ENCODE measurements around the gene ST6GALNAC3. TPM values are rescaled to one million over a fixed set of nuclear protein-coding genes. Genes with fewer than 3 reads are reported as not detected.
A peak's percentile ranks its signal among the peaks of the same experiment; 100 is the strongest.
"Not testable (repeated sequence)": the region's sequence is repeated elsewhere in the genome, so short reads cannot be mapped to it uniquely, and the experiment has no call there.

ST6GALNAC3 gene
- total RNA-seq, 1 experiment from 2014 or later: 1.9 TPM

GRCh38 chr1:76627498-76627897 is 553.0 kb downstream of the ST6GALNAC3 start:
- no peak for DNase-seq (ENCODE audit: low spot score)

GRCh38 chr1:76627901-76628300 is 553.4 kb downstream of the ST6GALNAC3 start:
- DNase-seq (ENCODE audit: low spot score): no peak

- DNase-seq (ENCODE audit: low spot score): no peak
Observed at GRCh38 chr1:76632136-76632535, 557.6 kb downstream of the ST6GALNAC3 start.

GRCh38 chr1:76635784-76636183 is 561.2 kb downstream of the ST6GALNAC3 start:
- DNase-seq (ENCODE audit: low spot score): no peak

- DNase-seq (ENCODE audit: low spot score): no peak
Observed at GRCh38 chr1:76639181-76639580, 564.6 kb downstream of the ST6GALNAC3 start.

GRCh38 chr1:76640092-76640491 is 565.5 kb downstream of the ST6GALNAC3 start:
- peak; percentile 15 for DNase-seq (ENCODE audit: low spot score)

- no peak for DNase-seq (ENCODE audit: low spot score)
Observed at GRCh38 chr1:76640723-76641122, 566.2 kb downstream of the ST6GALNAC3 start.

GRCh38 chr1:76644139-76644538 is 569.6 kb downstream of the ST6GALNAC3 start:
- no peak for DNase-seq (ENCODE audit: low spot score)

GRCh38 chr1:76652860-76653259 is 578.3 kb downstream of the ST6GALNAC3 start:
- DNase-seq (ENCODE audit: low spot score): not testable (repeated sequence)

GRCh38 chr1:76657623-76658022 is 583.1 kb downstream of the ST6GALNAC3 start:
- no peak for DNase-seq (ENCODE audit: low spot score)

- DNase-seq (ENCODE audit: low spot score): peak; percentile 2
Observed at GRCh38 chr1:76659171-76659940, 584.8 kb downstream of the ST6GALNAC3 start.

- no peak for DNase-seq (ENCODE audit: low spot score)
Observed at GRCh38 chr1:76661531-76661930, 587.0 kb downstream of the ST6GALNAC3 start.

- no peak for DNase-seq (ENCODE audit: low spot score)
Observed at GRCh38 chr1:76666499-76666898, 592.0 kb downstream of the ST6GALNAC3 start.

GRCh38 chr1:76668046-76668445 is 593.5 kb downstream of the ST6GALNAC3 start:
- no peak for DNase-seq (ENCODE audit: low spot score)

- DNase-seq (ENCODE audit: low spot score): no peak
Observed at GRCh38 chr1:76669131-76669530, 594.6 kb downstream of the ST6GALNAC3 start.

GRCh38 chr1:76669624-76670315 is 595.2 kb downstream of the ST6GALNAC3 start:
- DNase-seq (ENCODE audit: low spot score): no peak

GRCh38 chr1:76674689-76675210 is 600.2 kb downstream of the ST6GALNAC3 start:
- DNase-seq (ENCODE audit: low spot score): no peak

- DNase-seq (ENCODE audit: low spot score): no peak
Observed at GRCh38 chr1:76677416-76678405, 603.2 kb downstream of the ST6GALNAC3 start.

GRCh38 chr1:76679534-76680152 is 605.1 kb downstream of the ST6GALNAC3 start:
- no peak for DNase-seq (ENCODE audit: low spot score)

GRCh38 chr1:76680651-76681050 is 606.1 kb downstream of the ST6GALNAC3 start:
- DNase-seq (ENCODE audit: low spot score): no peak

GRCh38 chr1:76682138-76682537 is 607.6 kb downstream of the ST6GALNAC3 start:
- DNase-seq (ENCODE audit: low spot score): no peak

Data from A172 (cell line).